H1 (cell line): ENCODE data around the gene LEMD1. TPM values are rescaled to one million over a fixed set of nuclear protein-coding genes. Genes with fewer than 3 reads are reported as not detected.

ENCODE experiments used
- EP300 ChIP-seq, 2 experiments: IDR thresholded peaks; 1 replicate in 1 of 2; 2 replicates in 1 of 2; pipeline ENCODE4 v1.6.1; 2011 to 2012; ENCODE audit warnings: low read depth in 2 of 2, low read length in 2 of 2, mild to moderate bottlenecking in 2 of 2, borderline replicate concordance in 1 of 2, inconsistent platforms in 1 of 2, moderate library complexity in 1 of 2
- RAD21 ChIP-seq, 2 experiments: IDR thresholded peaks in 1 of 2; conservative IDR thresholded peaks in 1 of 2; 2 replicates each; pipeline ENCODE4 v1.6.1; 2011; ENCODE audit warnings: low read depth in 2 of 2, low read length in 2 of 2, improper control_type of control experiment in 1 of 2, inconsistent platforms in 1 of 2, mild to moderate bottlenecking in 1 of 2, moderate library complexity in 1 of 2
- SP1 ChIP-seq: IDR thresholded peaks from 2 replicates; pipeline ENCODE4 v1.6.1; 2011; ENCODE audit warnings: low read depth, low read length
- polyA plus RNA-seq, 7 experiments: library from polyadenylated mRNA; depleted of rRNA in 3 of 7; stranded (reverse) in 5 of 7; unstranded in 2 of 7; fragments of >200 nt in 5 of 7; fragments of 200-250 nt in 2 of 7; gene quantifications; 1 replicate in 5 of 7; 2 replicates in 1 of 7; 4 replicates in 1 of 7; pipeline versions ENCODE4 v1.2.1 to v1.2.3, GENCODE V29; 2011 to 2013; ENCODE audit warnings: missing spikeins in 2 of 7, mixed read lengths in 2 of 7
- total RNA-seq: library from RNA; stranded (reverse); fragmentation: NEBNext Ultra II Directional; extraction: Animal tissue kit (Norgen Biotek cat#: 25700); gene quantifications from 2 replicates; pipeline ENCODE4 v1.2.1, GENCODE V29; 2021
- TF ChIP-seq, protein P1 (sequence below): IDR thresholded peaks from 2 replicates; pipeline ENCODE4 v1.6.1; 2012; ENCODE audit warnings: inconsistent platforms
- TF ChIP-seq, protein P2 (sequence below): fragments of 300-600 bp; sonication (generic); IDR thresholded peaks from 2 replicates; pipeline ENCODE4 v1.7.1; 2012; ENCODE audit warnings: low read length, moderate library complexity, mild to moderate bottlenecking, inconsistent platforms; ENCODE audit not compliant: insufficient replicate concordance

The LEMD1 gene
- total and polyA plus RNA-seq, 2 of the 8 experiments (the other 6 are each of a cell fraction or from before 2014, with no cell fraction given) = 10.0 to 10.5 TPM

DNA sequence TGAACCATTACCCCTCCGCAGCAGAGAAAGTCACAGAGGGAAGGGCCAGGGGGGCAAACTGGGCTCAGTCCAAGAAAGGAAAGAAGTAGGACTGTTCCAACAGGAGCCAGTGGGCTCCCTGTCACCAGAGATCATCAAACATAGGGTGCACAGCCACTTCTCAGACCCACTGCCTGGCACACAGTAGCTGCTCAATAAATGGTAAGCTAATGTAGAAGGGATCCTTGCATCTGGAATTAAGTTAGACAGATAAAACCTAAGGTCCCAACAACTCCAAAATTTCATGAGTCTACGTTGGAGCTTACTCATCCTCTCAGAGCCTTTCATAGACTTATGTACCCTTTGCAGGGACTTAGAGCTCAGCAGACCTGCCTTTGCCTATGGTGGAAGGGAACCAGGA, 30.5 kb upstream of the LEMD1 start (continued):
- TF ChIP-seq EP300 (IDR thresholded peaks at IDR 0.05; ENCODE audit: borderline replicate concordance in 1 of 2, low read depth in 2 of 2, low read length in 2 of 2) (no peak), RAD21 (IDR thresholded peaks at IDR 0.05 in 1 of 2, conservative IDR thresholded peaks at IDR 0.05 in 1 of 2; ENCODE audit: low read depth in 2 of 2, low read length in 2 of 2) (no peak), SP1 (no peak)
- TF ChIP-seq, protein P1, sequence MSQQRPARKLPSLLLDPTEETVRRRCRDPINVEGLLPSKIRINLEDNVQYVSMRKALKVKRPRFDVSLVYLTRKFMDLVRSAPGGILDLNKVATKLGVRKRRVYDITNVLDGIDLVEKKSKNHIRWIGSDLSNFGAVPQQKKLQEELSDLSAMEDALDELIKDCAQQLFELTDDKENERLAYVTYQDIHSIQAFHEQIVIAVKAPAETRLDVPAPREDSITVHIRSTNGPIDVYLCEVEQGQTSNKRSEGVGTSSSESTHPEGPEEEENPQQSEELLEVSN = no peak
- TF ChIP-seq, protein P2, sequence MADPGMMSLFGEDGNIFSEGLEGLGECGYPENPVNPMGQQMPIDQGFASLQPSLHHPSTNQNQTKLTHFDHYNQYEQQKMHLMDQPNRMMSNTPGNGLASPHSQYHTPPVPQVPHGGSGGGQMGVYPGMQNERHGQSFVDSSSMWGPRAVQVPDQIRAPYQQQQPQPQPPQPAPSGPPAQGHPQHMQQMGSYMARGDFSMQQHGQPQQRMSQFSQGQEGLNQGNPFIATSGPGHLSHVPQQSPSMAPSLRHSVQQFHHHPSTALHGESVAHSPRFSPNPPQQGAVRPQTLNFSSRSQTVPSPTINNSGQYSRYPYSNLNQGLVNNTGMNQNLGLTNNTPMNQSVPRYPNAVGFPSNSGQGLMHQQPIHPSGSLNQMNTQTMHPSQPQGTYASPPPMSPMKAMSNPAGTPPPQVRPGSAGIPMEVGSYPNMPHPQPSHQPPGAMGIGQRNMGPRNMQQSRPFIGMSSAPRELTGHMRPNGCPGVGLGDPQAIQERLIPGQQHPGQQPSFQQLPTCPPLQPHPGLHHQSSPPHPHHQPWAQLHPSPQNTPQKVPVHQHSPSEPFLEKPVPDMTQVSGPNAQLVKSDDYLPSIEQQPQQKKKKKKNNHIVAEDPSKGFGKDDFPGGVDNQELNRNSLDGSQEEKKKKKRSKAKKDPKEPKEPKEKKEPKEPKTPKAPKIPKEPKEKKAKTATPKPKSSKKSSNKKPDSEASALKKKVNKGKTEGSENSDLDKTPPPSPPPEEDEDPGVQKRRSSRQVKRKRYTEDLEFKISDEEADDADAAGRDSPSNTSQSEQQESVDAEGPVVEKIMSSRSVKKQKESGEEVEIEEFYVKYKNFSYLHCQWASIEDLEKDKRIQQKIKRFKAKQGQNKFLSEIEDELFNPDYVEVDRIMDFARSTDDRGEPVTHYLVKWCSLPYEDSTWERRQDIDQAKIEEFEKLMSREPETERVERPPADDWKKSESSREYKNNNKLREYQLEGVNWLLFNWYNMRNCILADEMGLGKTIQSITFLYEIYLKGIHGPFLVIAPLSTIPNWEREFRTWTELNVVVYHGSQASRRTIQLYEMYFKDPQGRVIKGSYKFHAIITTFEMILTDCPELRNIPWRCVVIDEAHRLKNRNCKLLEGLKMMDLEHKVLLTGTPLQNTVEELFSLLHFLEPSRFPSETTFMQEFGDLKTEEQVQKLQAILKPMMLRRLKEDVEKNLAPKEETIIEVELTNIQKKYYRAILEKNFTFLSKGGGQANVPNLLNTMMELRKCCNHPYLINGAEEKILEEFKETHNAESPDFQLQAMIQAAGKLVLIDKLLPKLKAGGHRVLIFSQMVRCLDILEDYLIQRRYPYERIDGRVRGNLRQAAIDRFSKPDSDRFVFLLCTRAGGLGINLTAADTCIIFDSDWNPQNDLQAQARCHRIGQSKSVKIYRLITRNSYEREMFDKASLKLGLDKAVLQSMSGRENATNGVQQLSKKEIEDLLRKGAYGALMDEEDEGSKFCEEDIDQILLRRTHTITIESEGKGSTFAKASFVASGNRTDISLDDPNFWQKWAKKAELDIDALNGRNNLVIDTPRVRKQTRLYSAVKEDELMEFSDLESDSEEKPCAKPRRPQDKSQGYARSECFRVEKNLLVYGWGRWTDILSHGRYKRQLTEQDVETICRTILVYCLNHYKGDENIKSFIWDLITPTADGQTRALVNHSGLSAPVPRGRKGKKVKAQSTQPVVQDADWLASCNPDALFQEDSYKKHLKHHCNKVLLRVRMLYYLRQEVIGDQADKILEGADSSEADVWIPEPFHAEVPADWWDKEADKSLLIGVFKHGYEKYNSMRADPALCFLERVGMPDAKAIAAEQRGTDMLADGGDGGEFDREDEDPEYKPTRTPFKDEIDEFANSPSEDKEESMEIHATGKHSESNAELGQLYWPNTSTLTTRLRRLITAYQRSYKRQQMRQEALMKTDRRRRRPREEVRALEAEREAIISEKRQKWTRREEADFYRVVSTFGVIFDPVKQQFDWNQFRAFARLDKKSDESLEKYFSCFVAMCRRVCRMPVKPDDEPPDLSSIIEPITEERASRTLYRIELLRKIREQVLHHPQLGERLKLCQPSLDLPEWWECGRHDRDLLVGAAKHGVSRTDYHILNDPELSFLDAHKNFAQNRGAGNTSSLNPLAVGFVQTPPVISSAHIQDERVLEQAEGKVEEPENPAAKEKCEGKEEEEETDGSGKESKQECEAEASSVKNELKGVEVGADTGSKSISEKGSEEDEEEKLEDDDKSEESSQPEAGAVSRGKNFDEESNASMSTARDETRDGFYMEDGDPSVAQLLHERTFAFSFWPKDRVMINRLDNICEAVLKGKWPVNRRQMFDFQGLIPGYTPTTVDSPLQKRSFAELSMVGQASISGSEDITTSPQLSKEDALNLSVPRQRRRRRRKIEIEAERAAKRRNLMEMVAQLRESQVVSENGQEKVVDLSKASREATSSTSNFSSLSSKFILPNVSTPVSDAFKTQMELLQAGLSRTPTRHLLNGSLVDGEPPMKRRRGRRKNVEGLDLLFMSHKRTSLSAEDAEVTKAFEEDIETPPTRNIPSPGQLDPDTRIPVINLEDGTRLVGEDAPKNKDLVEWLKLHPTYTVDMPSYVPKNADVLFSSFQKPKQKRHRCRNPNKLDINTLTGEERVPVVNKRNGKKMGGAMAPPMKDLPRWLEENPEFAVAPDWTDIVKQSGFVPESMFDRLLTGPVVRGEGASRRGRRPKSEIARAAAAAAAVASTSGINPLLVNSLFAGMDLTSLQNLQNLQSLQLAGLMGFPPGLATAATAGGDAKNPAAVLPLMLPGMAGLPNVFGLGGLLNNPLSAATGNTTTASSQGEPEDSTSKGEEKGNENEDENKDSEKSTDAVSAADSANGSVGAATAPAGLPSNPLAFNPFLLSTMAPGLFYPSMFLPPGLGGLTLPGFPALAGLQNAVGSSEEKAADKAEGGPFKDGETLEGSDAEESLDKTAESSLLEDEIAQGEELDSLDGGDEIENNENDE = no peak
- TF ChIP-seq, all 59 proteins: peak for 0
